ENCODE measurements around the gene ZNF574.

- TF ChIP-seq, protein P1, sequence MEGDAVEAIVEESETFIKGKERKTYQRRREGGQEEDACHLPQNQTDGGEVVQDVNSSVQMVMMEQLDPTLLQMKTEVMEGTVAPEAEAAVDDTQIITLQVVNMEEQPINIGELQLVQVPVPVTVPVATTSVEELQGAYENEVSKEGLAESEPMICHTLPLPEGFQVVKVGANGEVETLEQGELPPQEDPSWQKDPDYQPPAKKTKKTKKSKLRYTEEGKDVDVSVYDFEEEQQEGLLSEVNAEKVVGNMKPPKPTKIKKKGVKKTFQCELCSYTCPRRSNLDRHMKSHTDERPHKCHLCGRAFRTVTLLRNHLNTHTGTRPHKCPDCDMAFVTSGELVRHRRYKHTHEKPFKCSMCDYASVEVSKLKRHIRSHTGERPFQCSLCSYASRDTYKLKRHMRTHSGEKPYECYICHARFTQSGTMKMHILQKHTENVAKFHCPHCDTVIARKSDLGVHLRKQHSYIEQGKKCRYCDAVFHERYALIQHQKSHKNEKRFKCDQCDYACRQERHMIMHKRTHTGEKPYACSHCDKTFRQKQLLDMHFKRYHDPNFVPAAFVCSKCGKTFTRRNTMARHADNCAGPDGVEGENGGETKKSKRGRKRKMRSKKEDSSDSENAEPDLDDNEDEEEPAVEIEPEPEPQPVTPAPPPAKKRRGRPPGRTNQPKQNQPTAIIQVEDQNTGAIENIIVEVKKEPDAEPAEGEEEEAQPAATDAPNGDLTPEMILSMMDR (IDR thresholded peaks at IDR 0.05), result no peak
- TF ChIP-seq POLR2A (IDR thresholded peaks at IDR 0.05), result no peak
Measured at GRCh38 chr19:42078538-42079275, 2.7 kb downstream of the ZNF574 start.
